A549 treated with DMSO at 1 μM for 4 hours (cell line): ENCODE measurements around the gene PCDHA8. TPM values are rescaled to one million over a fixed set of nuclear protein-coding genes. Genes with fewer than 3 reads are reported as not detected.

Experiments
- total RNA-seq: library from RNA; stranded (reverse); fragments of 200-300 nt; extraction: Qiagen RNA extraction; gene quantifications from 5 replicates; pipeline ENCODE4 v1.2.3, GENCODE V29; 2022; ENCODE audit warnings: low read depth

PCDHA8 gene
- total RNA-seq: 0.03 to 0.13 TPM (median 0.07 TPM) in 4 of 5 replicates, not detected in the other

GRCh38 chr5:140840978-140841962 lies at the start of gene PCDHA8:
Gene PCDHA8 (plus strand): TSS chr5:140841187. CDS start chr5:140841322, 135 bp downstream.

GRCh38 chr5:140794595-140795258 lies 46.3 kb upstream of the PCDHA8 start, which contains the start of gene PCDHA2:
Gene PCDHA2 (plus strand): TSS chr5:140794852.

DNA sequence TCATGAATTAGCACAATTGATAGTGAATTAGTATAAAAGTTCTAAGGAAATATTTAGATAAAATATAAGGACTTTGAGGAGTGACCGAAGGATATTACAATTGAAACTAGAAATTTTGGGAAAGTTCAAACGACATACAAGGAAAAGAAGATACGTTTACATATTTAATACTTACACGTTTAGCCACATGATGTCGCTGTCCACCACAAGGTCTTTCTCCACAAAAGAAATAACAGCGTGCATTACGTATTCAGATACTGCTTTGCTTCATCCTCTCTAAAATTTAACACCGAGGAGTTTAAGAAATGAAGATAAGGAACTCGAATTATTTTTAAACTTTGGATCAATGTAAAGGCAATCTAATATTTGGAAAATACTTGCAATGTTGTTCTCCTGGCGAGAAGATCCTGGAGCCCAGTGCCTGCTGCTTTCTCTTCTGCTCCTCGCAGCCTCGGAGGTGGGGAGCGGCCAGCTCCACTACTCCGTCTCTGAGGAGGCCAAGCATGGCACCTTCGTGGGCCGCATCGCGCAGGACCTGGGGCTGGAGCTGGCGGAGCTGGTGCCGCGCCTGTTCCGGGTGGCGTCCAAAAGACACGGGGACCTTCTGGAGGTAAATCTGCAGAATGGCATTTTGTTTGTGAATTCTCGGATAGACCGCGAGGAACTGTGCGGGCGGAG lies 40.0 kb upstream of the PCDHA8 start, which contains the start of gene PCDHA3:
Gene PCDHA3, plus strand, starts transcription at position 242 of the 678 bp plus-strand sequence.

GRCh38 chr5:140806834-140807775 lies 33.9 kb upstream of the PCDHA8 start, which contains the start of gene PCDHA4:
Gene PCDHA4 (plus strand): TSS chr5:140807068.

GRCh38 chr5:140821375-140822280 lies 19.4 kb upstream of the PCDHA8 start, which contains the start of gene PCDHA5:
Gene PCDHA5 (plus strand): TSS chr5:140821613.

GRCh38 chr5:140827704-140828361 lies 13.2 kb upstream of the PCDHA8 start, which contains the start of gene PCDHA6:
Gene PCDHA6 (plus strand): TSS chr5:140827960. CDS start chr5:140828092, 132 bp downstream.

DNA sequence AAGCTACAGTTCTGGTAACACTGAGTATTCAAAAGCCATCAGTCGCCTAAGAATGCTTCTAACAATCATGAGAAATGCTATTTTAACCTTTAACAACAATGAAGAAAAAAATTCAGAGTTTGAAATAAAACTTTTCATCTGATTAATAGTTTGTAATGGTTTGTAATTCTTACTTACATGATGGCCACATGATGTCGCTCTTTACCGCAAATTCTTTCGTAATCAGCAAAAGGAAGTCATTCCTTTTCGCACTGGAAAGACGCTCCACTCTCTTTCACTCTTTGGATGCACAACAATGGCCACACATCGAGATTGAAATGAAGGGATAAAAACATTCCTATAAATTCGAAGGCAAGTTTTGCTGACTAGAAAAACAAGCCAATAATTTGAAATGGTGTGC lies 7.0 kb upstream of the PCDHA8 start, which contains the start of gene PCDHA7:
Gene PCDHA7, plus strand, starts transcription at position 277 of the 400 bp plus-strand sequence. Its CDS starts 115 bp downstream, at position 392.

GRCh38 chr5:140848139-140849102 lies 7.4 kb downstream of the PCDHA8 start, which contains the start of gene PCDHA9:
Gene PCDHA9 (plus strand): TSS chr5:140848382. CDS start chr5:140848496, 114 bp downstream.

GRCh38 chr5:140855772-140856674 lies 15.0 kb downstream of the PCDHA8 start, which contains the start of gene PCDHA10:
Gene PCDHA10 (plus strand): TSS chr5:140855897. CDS start chr5:140856049, 152 bp downstream.

DNA sequence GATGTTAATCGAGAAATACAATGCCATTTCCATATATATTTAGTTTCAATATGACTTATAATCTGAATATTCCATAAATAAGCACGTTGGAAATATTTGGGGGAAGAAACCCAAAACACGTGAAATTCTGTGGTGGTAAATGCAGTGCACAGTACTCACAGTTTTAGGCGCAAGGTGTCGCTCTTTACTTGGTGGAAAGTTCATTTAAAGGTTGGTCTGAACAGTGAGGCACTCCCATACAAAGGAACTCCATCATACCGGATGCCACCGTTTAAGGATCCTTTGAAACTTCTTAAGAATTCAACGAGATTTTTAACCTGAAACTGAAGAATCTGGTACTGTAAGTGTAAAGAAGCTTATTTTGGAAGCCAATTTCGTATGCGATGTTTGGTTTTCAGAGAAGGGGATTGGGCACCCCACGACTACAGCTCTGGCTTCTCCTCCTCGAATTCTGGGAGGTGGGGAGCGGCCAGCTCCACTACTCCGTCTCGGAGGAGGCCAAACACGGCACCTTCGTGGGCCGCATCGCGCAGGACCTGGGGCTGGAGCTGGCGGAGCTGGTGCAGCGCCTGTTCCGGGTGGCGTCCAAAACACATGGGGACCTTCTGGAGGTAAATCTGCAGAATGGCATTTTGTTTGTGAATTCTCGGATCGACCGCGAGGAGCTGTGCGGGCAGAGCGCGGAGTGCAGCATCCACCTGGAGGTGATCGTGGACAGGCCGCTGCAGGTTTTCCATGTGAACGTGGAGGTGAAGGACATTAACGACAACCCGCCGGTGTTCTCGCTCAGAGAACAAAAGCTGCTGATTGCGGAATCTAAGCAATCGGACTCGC lies 28.0 kb downstream of the PCDHA8 start, which contains the start of gene PCDHA11:
Gene PCDHA11, plus strand, starts transcription at position 237 of the 834 bp plus-strand sequence. Its CDS starts 147 bp downstream, at position 384.

DNA sequence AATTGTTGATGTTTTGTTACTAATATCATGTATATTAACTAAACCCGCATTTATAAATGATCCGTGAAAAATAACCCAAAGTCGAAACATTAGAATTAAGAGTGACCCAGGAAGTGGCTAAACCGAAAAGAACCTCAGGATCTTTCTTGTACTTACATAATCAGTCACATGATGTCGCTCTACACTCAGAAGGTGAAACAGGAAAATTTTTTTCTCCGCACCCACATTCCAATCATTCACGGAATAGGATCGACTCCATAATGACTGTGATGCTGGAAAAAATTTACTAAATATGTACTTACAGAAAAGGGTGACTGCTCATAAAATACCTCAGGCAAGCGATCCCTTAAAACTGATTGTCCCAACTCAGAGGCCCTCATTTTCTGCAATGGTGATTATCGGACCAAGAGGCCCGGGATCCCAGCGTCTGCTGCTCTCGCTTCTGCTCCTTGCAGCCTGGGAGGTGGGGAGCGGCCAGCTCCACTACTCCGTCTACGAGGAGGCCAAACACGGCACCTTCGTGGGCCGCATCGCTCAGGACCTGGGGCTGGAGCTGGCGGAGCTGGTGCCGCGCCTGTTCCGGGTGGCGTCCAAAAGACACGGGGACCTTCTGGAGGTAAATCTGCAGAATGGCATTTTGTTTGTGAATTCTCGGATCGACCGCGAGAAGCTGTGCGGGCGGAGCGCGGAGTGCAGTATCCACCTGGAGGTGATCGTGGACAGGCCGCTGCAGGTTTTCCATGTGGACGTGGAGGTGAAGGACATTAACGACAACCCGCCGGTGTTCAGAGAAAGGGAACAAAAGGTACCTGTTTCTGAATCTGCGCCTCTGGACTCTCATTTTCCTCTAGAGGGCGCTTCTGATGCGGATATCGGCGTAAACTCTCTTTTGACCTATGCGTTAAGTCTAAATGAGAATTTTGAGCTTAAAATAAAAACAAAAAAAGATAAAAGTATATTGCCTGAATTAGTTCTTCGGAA lies 34.4 kb downstream of the PCDHA8 start, which contains the start of gene PCDHA12:
Gene PCDHA12, plus strand, starts transcription at position 224 of the 981 bp plus-strand sequence. Its CDS starts 165 bp downstream, at position 389.

GRCh38 chr5:140881889-140882590 lies 41.1 kb downstream of the PCDHA8 start, which contains the start of gene PCDHA13:
Gene PCDHA13 (plus strand): TSS chr5:140882124. CDS start chr5:140882269, 145 bp downstream.

